Measurements from ENCODE around the gene NHP2.
"Not testable (repeated sequence)": the region's sequence is repeated elsewhere in the genome, so short reads cannot be mapped to it uniquely, and the experiment has no call there.

Gene NHP2

GRCh38 chr5:178137991-178138390 is 15.7 kb downstream of the NHP2 start:
- peaks cover 68% of the 10 kb centered on the region for H3K36me3 ChIP-seq
- H3K4me1 ChIP-seq (ENCODE audit: control insufficient read depth in 1 of 2, insufficient read depth in 1 of 2, low read depth in 1 of 2, low read length in 1 of 2), result no peaks in the 10 kb centered on the region
- TF ChIP-seq CTCF (IDR thresholded peaks at IDR 0.05), result no peak
- no peak overlapping the region for H3K27ac ChIP-seq
- no peaks in the 10 kb centered on the region for H3K9me3 ChIP-seq
- H3K27me3 ChIP-seq, result no peaks in the 10 kb centered on the region
- no peak overlapping the region for H3K4me3 ChIP-seq (ENCODE audit: low read depth in 1 of 2, low read length in 1 of 2)

GRCh38 chr5:178136990-178137389 is 16.7 kb downstream of the NHP2 start:
- Histone ChIP-seq H3K27me3 (no peaks in the 10 kb centered on the region), H3K27ac (no peak overlapping the region), H3K36me3 (peaks cover 58% of the 10 kb centered on the region), H3K9me3 (no peaks in the 10 kb centered on the region), H3K4me3 (ENCODE audit: low read depth in 1 of 2, low read length in 1 of 2) (no peak overlapping the region), H3K4me1 (ENCODE audit: control insufficient read depth in 1 of 2, insufficient read depth in 1 of 2, low read depth in 1 of 2, low read length in 1 of 2) (peaks cover 0 to 2% of the 10 kb centered on the region in 2 experiments)
- no peak for TF ChIP-seq CTCF (IDR thresholded peaks at IDR 0.05)

GRCh38 chr5:178131446-178131996 is 22.2 kb downstream of the NHP2 start:
- TF ChIP-seq CTCF (IDR thresholded peaks at IDR 0.05), result no peak
- Histone ChIP-seq H3K27ac (peak overlapping the region; percentile 76), H3K36me3 (peaks cover 21% of the 10 kb centered on the region), H3K9me3 (no peaks in the 10 kb centered on the region), H3K4me3 (ENCODE audit: low read depth in 1 of 2, low read length in 1 of 2) (peak overlapping the region; percentile 82 to 83), H3K4me1 (ENCODE audit: control insufficient read depth in 1 of 2, insufficient read depth in 1 of 2, low read depth in 1 of 2, low read length in 1 of 2) (peaks cover 11 to 12% of the 10 kb centered on the region in 2 experiments), H3K27me3 (no peaks in the 10 kb centered on the region)

GRCh38 chr5:178130576-178131445 is 22.9 kb downstream of the NHP2 start, which contains the start of gene RMND5B:
Gene RMND5B, plus strand, starts transcription at chr5:178131014. Its CDS starts 7,106 bp downstream, at chr5:178138120.
- peak within 1 kb of the TSS; percentile 82 to 83 for H3K4me3 ChIP-seq (ENCODE audit: low read depth in 1 of 2, low read length in 1 of 2)
- H3K4me1 ChIP-seq (ENCODE audit: control insufficient read depth in 1 of 2, insufficient read depth in 1 of 2, low read depth in 1 of 2, low read length in 1 of 2), result peaks cover 11 to 12% of the 10 kb centered on the region in 2 experiments
- peak within 1 kb of the TSS; percentile 76 for H3K27ac ChIP-seq
- no peaks in the 10 kb centered on the region for H3K9me3 ChIP-seq
- H3K27me3 ChIP-seq, result no peaks in the 10 kb centered on the region
- H3K36me3 ChIP-seq, result peaks cover 15% of the 10 kb centered on the region
- TF ChIP-seq CTCF (IDR thresholded peaks at IDR 0.05), result peak; percentile 14

GRCh38 chr5:178130234-178130575 is 23.5 kb downstream of the NHP2 start:
- not testable (repeated sequence) for H3K27me3 ChIP-seq, H3K36me3 ChIP-seq, H3K9me3 ChIP-seq
- peaks cover 12 to 17% of the 10 kb centered on the region in 2 experiments for H3K4me1 ChIP-seq (ENCODE audit: control insufficient read depth in 1 of 2, insufficient read depth in 1 of 2, low read depth in 1 of 2, low read length in 1 of 2)
- H3K27ac ChIP-seq, result peak overlapping the region; percentile 76
- peak overlapping the region; percentile 82 to 83 for H3K4me3 ChIP-seq (ENCODE audit: low read depth in 1 of 2, low read length in 1 of 2)

- H3K27me3 ChIP-seq, result no peaks in the 10 kb centered on the region
- H3K4me1 ChIP-seq (ENCODE audit: control insufficient read depth in 1 of 2, insufficient read depth in 1 of 2, low read depth in 1 of 2, low read length in 1 of 2), result peaks cover 12 to 17% of the 10 kb centered on the region in 2 experiments
- no peaks in the 10 kb centered on the region for H3K9me3 ChIP-seq
- no peak for TF ChIP-seq CTCF (IDR thresholded peaks at IDR 0.05)
- H3K4me3 ChIP-seq (ENCODE audit: low read depth in 1 of 2, low read length in 1 of 2), result no peak overlapping the region
- peaks cover 7% of the 10 kb centered on the region for H3K36me3 ChIP-seq
- H3K27ac ChIP-seq, result no peak overlapping the region
These were observed 24.4 kb downstream of the NHP2 start for GRCh38 chr5:178129296-178129695.

GRCh38 chr5:178127300-178128009 is 26.2 kb downstream of the NHP2 start:
- not testable (repeated sequence) for H3K27ac ChIP-seq; H3K4me3 ChIP-seq (ENCODE audit: low read depth in 1 of 2, low read length in 1 of 2); H3K9me3 ChIP-seq; H3K36me3 ChIP-seq; H3K27me3 ChIP-seq
- peaks cover 12 to 17% of the 10 kb centered on the region in 2 experiments for H3K4me1 ChIP-seq (ENCODE audit: control insufficient read depth in 1 of 2, insufficient read depth in 1 of 2, low read depth in 1 of 2, low read length in 1 of 2)

All from neutrophil (primary cell).